HG03439 (cell line): ENCODE data around the gene GTF3C2.
"Not testable (repeated sequence)": the region's sequence is repeated elsewhere in the genome, so short reads cannot be mapped to it uniquely, and the experiment has no call there.

Experiments used
- ATAC-seq: cut with Tn5 transposase; IDR thresholded peaks from one replicate; pipeline ENCODE4 v1.9.1; 2021; ENCODE audit warnings: mild to moderate bottlenecking, moderate library complexity; ENCODE audit not compliant: unreplicated experiment

Gene GTF3C2

GRCh38 chr2:27323596-27324285, 32.8 kb downstream of the GTF3C2 start:
- ATAC-seq = no peak

GRCh38 chr2:27322766-27323595, 33.6 kb downstream of the GTF3C2 start, which contains the start of gene MPV17:
Gene MPV17, minus strand, starts transcription at chr2:27323097. Its CDS starts 580 bp downstream, at chr2:27322517.
- ATAC-seq = peak; percentile 89

GRCh38 chr2:27322301-27322765, 34.2 kb downstream of the GTF3C2 start:
- ATAC-seq = no peak

- no peak for ATAC-seq
Measured at GRCh38 chr2:27320958-27321543, 35.5 kb downstream of the GTF3C2 start.

- ATAC-seq = not testable (repeated sequence)
Measured at GRCh38 chr2:27319839-27320238, 36.7 kb downstream of the GTF3C2 start.

GRCh38 chr2:27316655-27317412, 39.7 kb downstream of the GTF3C2 start:
- no peak for ATAC-seq

- no peak for ATAC-seq
Measured at GRCh38 chr2:27315122-27315521, 41.4 kb downstream of the GTF3C2 start.

GRCh38 chr2:27314709-27315108, 41.9 kb downstream of the GTF3C2 start:
- no peak for ATAC-seq

GRCh38 chr2:27313882-27314645, 42.5 kb downstream of the GTF3C2 start:
- ATAC-seq = no peak

- no peak for ATAC-seq
Measured at GRCh38 chr2:27312152-27312551, 44.4 kb downstream of the GTF3C2 start.

- ATAC-seq = no peak
Measured at GRCh38 chr2:27309651-27310050, 46.9 kb downstream of the GTF3C2 start.

- ATAC-seq = no peak
Measured at GRCh38 chr2:27308359-27308881, 48.1 kb downstream of the GTF3C2 start, which contains the start of gene UCN. Gene UCN, minus strand, starts transcription at chr2:27308445. Its CDS starts 550 bp downstream, at chr2:27307895.

GRCh38 chr2:27307545-27308358, 48.8 kb downstream of the GTF3C2 start:
- ATAC-seq = no peak

- no peak for ATAC-seq
Measured at GRCh38 chr2:27307287-27307544, 49.3 kb downstream of the GTF3C2 start.

GRCh38 chr2:27306573-27307286, 49.8 kb downstream of the GTF3C2 start:
- ATAC-seq = no peak

GRCh38 chr2:27306136-27306535, 50.4 kb downstream of the GTF3C2 start:
- no peak for ATAC-seq

- ATAC-seq = no peak
Measured at GRCh38 chr2:27305516-27305915, 51.0 kb downstream of the GTF3C2 start.

GRCh38 chr2:27304488-27305240, 51.9 kb downstream of the GTF3C2 start:
- ATAC-seq = no peak
